ENCODE measurements around the gene MACC1.

- TF ChIP-seq CTCF (IDR thresholded peaks at IDR 0.05), result no peak
- peak in 1 of 2 donors; percentile 17 for TF ChIP-seq POLR2A (IDR thresholded peaks at IDR 0.05)
- TF ChIP-seq EP300 (IDR thresholded peaks at IDR 0.05), result peak in 1 of 2 donors; percentile 84
These were observed 2.5 kb upstream of the MACC1 start for GRCh38 chr7:20219446-20220292.

All from tibial nerve (tissue), 4 donors.